NCI-H345 (cell line): ENCODE measurements around the gene ATXN7L3B.

ENCODE experiments used
- DNase-seq: peaks from one replicate; lab custom pipeline; 2025; lab: John Stamatoyannopoulos, UW

The ATXN7L3B gene

DNA sequence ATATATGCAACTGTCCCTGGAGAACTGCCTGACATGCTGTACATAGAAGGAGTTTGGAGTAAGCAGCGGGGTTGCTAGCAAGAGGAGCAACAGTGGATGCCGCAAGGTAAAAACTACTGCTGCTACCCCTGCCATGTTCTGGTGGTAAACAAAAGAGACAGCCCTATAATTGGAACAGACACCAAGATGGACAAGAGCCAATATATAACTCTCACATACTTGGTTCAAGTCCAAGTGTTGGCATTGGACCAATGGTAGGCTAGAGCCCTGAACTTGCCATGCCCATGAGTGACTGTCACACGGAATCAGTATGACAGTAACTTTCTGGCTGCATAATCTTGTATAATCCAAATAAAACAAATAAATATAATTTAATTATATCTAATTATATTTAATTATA is 13.7 kb downstream of the ATXN7L3B start:
- no peak for DNase-seq

DNA sequence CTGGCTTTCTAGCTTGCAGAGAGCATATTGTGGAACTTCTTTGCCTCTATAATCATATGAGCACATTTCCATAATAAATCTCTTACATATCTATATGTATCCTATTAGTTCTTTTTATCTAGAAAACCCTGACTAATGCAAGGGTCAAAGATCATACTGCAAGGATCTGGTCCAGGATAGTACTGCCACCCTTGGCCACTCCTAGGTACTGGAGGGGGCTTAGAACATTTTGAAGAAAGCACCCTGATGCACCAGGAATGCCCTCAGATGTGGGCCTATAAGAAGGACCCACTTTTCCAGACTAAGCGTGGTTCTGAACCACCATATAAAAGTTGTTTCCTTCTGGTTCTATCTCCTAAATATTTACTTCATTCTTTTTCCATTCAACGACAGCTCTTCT is 14.6 kb downstream of the ATXN7L3B start:
- no peak for DNase-seq

GRCh38 chr12:74559728-74560127 is 22.1 kb downstream of the ATXN7L3B start:
- DNase-seq = no peak

GRCh38 chr12:74563927-74564326 is 26.3 kb downstream of the ATXN7L3B start:
- no peak for DNase-seq

- DNase-seq = no peak
Measured at GRCh38 chr12:74578486-74578885, 40.9 kb downstream of the ATXN7L3B start.

- no peak for DNase-seq
Measured at GRCh38 chr12:74579446-74579845, 41.8 kb downstream of the ATXN7L3B start.

- DNase-seq = no peak
Measured at GRCh38 chr12:74579981-74580380, 42.3 kb downstream of the ATXN7L3B start.

DNA sequence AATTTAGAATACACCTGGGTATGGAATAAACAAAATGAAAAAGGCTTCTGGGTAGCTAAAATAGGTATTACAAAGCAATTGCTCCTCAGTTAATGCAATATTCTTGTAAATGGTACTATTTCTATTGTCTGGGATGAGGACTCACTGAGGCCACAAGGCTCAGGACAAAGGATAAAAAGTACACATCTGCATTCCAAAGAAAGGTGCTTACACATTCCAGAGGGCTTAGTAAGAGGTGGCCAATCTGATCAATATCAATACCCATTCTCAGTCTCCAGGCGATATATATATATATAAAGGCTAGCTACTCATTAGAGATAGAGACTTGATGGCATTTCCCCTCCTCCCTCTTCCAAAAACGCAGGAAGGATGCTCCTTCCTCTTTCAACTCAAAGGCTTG is 43.8 kb downstream of the ATXN7L3B start:
- DNase-seq = no peak

DNA sequence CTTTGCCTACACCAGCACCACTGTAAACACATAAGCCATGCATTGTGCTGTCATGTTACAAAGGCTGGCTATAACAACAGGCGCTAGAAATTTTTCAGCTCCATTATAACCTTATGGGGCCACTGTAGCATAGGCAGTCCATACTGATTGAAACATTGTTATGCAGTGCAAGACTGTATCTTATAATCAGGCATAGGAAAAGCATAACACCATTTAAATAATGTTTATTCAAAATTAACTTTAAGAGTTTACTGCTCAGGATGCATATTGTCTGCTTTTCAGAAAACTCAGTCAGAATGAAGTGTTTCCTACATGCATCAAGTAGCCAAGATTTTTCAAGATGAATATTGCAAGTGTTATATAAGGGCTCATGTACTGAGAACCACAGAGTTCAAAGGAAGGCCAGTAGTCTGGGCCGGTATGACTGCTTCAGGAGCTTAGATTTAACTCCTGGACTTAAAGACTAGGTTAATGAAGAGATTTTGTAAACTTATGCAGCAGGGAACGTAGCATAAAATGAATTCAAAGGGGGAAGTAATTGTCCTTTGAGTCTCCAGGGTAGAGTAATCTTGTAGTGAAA is 46.9 kb downstream of the ATXN7L3B start:
- DNase-seq = no peak

DNA sequence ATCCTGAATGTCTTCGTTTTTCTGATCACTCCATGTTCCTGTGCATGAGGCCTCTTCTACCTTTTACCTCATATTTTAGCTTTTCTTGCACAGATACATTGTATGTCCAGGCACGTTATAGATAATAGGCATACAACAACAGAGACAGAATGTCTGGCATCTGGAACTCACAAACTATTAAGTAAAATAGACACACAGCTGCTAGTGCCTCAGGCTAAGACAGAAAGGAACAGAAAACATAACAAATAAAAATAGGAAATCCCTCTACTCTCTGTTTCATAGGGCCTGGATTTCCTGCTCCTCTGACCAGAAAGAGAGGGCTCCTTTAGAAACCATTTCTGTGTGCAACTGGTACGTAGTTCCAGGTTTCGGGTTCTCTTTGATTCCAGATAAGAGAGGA is 48.6 kb downstream of the ATXN7L3B start:
- no peak for DNase-seq
